ENCODE data around the gene SORCS2.

Gene SORCS2

DNA sequence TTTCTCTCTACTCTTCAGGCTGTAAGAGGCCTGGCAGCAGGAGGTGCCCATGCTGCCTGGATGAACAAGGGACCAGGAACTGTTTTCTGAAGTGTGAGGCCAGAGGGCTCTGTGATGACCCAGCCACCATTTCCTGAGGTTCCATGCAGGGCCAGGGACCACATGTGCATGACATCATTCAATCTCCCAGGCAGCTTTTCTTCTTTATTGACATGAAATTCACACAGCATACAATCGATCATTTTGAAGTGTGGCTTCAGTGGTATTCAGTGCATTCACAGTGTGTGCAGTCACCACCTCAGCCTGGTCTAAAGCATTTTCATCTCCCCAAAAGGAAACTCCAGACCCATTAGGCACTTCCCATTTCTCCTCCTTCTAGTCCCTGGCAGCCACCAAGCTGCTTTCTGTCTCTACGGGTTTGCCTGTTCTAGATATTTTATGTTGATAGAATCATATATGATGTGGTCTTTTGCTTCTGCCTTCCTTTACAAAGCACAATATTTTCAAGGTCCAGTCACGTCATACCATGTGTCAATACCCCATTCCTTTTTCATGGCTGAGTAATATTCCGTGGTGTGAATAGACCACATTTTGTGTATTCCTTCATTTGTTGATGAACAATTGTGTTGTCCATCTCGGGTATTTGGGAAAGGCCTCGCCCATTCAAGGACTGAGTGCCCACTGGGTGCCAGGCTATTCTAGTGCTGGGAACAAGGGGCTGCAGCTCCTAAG is 149.3 kb downstream of the SORCS2 start:
- no peak for DNase-seq

DNA sequence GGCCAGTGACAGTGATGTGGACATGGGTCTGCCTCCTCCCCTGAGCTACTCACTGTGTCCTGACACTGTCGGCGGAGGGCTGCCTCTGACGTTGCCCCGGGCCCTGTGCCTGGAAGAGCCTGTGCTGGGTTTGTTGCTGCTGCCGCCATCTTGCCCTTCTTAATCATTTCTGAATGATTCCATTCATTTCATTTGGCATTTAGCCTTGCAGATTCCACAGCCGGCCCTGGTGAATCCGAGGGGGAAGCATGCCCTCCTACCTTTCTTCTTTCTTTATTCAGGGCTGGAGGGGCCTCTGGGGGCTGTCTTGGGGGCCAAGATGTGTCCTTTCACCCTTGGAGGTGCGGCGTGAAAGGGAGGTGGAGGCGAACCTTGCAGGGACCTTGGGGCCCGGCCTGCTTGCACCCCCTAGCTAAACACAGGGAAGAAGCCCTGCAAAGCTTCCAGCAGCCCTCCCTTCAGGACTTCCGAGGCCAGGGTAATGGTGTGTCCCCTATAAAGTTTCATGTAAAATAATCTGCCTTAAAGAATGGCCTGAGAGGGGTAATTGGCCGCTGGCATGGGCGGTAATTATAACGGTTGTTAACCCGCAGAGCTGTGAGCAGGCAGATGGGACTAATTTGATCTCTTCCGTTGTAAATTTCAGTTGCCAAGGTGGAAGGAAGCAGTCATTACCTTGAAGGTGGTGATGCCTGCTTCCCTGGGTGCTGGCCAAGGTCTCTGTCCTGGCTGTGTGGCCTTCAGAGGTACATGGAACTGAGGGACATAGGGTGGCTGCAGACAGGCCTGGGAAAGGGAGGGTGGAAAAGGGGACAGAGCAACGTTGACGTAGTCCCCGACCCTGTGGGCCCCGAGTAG is 150.1 kb downstream of the SORCS2 start:
- DNase-seq = no peak

DNA sequence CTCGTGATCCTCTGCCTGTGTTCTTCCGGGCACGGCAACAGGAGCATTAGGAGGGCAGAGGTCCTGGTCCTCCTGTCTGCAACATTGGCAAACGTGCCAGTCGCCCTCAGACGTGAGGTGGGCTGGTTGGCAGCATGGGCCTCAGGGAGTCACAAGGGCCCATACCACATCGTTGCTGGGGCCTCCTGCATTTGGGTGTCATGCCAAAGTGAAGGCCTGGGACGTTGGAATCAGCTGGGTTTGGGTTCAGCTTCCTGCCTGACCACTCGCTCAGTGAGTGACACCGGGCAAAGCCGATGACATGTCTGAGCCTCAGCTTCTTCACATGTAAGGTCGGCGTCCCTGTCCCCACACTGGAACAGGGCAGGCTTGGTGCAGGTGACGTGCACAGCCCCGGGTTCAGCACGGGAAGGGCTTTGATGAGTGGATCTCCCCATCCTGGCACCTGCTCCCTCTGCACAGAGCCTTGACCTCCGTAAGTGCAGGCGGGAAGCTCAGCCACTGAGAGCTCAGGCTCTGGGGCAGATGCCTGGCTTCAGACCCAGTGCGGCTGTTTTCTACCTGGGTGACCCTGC is 150.8 kb downstream of the SORCS2 start:
- no peak for DNase-seq

DNA sequence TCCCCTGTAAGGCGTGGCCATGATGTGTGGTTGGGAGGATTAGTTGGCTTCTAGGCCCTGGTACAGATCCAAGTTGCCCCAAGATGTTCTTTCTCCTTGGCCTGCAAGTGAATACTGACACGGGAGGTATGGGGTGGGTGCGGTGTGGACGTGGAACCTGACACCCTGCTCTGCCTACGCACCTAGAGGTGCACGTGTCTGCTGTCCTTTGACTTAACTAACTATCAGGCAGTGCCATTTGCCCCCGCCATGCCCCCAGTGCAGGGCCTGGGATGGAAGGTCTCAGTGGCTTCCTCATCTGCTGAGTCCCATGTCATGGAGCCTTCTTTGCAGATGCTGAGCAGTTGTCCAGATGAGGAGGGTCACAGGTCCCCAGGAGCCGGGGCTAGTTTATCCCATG is 151.6 kb downstream of the SORCS2 start:
- no peak for DNase-seq

DNA sequence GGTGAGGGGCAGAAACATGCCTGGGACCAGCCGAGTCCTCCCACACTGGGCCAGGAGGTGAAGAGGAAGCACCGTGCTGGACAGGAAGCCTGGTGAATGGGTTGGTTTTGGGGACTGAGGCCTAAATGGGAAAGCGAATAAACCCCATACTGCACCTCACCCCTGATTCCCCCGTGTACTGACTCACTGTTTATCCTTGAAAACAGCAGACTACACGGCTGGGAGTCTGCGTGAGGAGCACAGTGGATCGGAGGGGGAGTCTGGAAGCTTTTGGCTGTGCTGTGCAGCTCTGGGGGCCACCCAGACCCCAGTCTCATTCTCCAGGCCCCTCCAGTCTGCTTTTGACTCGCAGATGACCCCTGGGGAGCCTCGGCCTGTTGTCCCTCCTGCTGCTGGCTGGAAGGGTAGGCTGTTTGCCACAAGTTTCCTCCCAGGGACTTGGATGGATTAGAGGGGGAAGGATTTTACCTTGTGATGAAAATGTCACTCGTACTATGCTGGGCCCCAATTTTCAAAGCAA is 152.4 kb downstream of the SORCS2 start:
- no peak for DNase-seq

DNA sequence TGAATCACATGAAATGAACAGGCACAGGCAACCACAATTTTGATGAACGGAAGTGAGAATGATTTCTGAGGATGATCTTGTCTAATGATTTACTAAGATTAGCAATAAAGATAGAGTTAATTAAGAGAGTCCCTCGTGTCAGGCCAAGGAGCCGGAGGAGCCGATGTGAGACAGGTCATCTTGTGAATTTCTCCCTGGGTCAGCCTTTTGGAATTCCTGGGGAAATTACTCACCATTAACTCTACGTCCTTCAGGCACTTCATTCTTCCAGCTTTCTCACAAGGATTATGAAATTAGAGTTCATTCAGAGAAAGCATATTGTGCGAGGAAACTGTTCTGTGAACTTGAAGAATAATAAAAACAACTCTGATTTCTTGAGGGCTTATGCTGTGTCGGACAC is 155.6 kb downstream of the SORCS2 start:
- DNase-seq = no peak

DNA sequence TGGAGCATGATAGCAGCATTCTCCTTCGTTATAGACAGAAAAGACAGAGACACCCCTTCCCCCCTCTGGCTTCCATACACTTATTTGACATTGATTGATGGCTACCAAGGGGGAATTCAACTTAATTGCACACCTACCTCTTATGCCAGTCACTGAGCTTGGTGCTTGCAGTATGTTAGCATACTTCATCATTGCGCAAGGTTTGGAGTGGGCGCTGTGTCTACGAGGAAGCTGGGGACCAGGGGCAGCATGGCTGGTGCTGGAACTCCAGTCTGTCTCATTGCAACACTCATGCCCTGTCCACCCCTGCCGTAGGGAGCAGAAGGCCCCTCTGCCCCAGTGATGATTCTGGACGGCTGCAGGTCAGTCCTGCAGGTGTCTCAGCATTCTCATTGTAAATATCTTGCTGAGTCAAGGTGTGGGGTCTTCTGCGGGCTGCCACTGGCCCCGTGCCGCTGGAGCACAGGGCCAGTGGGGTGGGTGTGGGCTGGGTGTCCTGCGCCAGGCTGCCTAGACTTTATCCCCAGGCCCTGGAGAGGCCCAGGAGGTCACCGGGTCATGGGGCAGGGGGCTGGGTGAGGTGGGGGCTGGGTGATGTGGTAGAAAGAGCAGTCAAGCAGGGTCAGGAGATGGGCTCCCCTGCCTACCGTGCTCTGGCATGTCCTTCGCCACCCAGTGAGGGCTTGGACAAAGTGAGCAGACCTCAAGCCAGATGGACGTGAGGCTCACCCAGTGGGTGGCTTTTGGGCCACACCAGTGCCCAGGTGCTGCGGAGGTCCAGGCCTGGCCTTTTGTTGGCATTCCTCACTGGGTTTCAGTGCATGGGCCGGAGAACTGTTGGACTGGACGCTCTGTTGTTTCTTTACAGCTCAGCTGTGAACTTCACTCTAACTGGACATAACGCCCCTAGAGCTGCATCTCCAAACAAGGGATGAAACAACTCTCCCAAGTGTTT is 156.9 kb downstream of the SORCS2 start:
- DNase-seq = no peak

DNA sequence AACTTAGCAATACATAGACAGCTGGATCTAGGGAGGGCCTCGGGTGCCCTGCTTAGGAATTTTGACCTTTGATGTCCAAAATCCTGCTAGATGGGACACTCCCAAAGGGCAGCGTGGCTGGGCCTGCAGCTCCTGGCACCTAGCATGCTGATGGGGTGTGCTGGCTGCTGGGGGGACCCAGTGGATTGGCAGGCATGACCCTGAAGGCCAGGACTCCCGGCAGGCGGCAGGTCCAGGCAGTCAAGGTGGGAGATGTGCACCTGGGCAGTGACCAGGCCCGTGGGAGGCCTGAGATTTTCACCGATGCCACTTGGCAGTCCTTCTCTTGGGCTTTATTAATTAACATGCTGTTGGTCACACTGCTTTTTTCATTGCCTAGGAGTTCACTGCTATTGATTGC is 158.1 kb downstream of the SORCS2 start:
- no peak for DNase-seq

DNA sequence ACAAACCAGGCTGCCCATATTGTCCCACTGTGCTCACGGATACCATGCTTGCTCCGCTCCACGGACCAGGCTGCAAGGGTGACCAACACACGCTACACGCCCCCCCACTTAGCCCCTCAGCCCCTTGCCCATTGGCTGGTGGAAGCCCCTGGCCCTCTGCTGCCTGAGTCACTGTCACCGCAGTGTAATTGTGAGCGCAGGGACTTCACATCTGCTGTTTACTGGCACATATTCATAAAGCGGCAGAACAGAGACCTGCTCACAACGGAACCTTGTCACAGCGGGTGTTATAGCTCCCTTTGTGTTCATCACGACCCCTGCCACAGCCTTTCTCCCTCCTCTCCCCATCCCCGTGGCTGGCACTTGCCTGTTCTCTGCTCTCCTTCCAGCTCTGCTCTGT is 158.7 kb downstream of the SORCS2 start:
- DNase-seq = no peak

DNA sequence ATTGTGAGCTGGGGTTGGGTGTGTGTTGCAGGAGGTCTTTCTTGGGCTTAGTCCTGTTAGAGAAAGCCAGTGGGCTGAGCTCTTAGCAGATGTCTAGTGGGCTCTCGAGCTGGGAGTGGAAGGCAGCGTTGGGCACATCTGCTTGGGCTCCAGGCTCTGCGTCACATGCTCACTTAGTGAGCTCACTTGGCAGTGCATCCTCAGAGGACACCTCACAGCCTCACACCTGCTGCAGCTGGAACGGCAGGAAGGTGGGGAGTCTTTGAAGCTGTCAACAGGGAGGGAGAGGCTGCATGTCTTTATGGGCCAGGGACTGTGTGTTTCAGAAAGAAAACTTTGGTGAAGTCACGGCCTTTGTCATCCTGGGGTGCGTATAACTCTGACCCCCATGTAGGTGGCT is 160.1 kb downstream of the SORCS2 start:
- no peak for DNase-seq

DNA sequence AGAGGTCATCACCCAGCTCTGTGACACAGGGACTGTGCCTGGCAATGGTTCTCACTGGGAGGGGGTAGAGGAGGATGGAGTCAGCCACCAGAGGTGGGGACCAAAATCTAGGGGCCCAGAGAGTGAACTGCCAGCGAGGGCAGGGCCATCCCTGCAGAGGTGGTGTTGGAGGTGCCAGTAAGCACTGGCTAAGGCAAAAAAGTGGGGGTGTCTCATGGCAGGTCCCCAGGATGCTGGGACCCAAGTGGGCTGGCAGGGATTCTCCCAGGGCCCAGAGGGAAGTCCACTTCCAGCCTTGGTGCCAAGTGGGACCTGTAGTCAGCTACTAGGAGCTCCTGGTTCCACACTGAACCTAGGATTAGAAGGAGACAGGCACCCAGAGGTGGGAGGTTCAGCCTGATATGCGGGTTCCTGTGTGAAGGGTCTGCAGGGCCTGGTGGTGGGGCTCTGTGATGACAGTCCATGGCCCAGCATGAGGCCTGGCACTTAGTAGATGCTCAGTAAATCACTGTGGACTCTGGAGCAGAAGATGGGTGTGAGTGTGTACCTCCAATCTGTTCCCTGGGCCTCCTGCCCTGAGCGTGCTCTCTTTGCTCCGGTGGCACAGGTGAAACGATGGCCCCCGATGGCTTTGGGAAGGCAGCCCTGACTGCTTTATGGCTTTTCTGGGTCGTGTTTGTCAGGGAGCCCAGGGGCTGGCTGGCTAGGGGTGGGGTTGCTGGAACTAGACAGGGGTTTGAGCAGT is 160.9 kb downstream of the SORCS2 start:
- no peak for DNase-seq

DNA sequence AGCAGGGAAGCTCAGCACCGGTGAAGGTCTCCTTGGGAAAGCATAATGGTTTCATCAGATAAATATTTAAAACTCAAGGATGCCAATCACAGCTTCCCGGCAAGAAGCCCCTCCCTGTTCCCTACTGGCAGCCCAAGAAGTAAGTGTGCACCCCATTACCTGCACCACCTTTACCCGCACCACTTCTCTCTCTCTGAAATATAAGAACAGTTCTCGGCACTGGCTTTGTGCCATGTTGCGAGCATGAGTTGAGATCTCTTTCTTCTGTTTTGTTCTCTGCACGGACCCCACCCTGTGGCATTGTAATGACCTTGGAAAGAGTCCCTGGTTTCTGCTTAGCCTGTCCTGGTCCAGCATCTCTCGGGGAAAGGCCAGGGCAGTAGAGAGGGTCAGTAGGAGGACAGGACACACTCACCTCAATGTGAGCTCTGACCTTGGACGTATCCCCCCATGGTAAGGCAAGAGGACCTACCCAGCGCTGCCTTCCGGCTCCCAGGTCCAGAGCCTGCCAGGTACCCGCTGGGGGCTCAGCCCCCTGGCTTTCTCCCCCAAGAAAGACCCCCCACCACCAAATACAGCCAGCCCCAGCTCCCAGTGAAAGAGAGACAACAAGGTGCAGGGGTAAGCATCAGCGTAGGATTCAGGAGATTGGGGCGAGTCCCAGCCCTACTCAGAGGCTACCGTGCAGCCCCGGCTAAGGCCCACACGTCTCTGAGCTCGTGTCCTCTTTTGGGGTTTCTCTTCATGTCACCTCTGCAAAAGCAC is 161.7 kb downstream of the SORCS2 start:
- DNase-seq = no peak

DNA sequence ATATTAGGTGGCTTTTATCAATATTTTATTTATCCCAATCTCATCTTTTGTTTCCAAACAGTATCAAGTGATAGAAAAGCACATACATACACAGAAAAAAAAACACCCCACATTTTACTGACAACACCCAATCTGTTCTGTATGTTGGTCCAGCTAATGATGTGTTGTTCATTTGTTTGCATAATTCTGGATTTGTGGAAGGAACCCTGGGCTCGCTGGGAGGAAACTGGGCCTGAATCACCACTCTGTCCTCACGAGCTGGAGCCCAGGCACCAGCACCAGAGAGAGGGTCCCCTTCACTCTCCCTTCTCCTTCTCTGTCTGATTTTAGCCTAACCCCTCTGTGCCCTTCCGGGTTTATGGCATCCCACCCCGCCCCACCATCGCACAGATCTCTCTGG is 162.6 kb downstream of the SORCS2 start:
- DNase-seq = no peak

DNA sequence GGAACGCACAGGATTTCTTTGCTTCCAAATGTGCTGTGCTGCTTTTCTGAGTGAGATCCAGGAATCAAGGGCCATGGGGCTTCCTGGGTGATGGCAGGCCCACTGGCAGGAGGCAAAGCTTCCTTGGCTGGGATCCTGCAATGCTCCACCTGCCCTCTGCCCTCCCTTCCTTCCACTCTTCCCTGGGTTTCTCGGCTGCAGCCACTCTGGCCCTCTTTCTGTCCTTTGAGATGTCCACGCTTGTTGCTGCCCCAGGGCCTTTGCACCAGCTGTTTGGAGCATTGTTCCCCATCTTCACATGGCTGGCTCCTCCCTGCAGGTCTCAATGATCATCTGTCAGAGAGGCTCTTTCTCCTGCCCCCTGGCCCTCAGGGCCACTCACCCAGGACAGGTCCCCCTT is 163.5 kb downstream of the SORCS2 start:
- no peak for DNase-seq

DNA sequence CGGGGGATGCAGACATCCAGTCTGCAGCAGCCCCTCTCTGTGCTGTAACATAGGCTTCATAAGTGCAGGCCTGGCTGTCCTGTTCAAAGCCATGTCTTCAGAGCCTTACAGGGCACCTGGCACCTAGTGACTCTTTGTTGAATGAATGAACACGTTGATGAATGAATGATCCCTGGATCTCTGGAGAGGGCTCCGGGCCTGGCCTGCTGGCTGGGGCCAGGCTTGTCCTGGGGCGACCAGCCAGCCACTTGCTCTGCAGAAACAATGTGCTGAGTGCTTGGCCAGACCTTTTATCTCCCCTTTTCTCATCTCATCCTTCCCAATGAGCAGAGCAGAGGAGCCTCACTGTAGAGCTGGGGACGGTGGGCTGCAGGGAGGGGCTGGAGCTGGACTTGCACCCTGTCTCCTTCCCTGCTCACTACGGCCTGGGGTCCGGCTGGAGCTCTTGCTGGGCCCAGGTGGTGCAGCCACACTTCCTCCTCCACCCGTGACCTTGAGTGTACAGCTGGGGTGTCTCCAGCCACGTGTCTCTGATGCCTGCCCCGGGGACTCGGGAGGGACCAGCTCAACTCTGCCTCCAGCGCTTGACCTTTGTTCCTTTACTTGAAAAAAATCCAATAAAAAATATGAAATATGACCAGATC is 164.5 kb downstream of the SORCS2 start:
- no peak for DNase-seq

DNA sequence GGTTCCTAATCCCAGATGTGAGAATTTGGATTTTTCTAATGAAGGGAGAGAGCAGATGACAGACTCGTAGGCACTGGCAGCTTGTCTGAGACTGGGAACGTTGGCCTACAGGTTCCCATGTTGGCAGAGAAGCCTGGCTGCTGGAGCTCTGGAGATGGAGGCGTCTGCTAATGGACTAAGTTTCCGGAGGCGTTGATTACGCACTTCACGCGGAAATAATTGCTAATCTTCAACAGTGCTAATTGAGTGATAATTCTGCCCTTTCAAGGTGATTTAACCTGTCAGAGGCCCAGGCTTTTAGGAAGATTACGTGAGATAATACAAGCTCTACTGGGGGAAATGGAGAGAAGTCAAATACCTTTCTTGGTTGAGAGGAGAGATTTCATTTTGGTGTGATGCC is 165.0 kb downstream of the SORCS2 start:
- DNase-seq = no peak

DNA sequence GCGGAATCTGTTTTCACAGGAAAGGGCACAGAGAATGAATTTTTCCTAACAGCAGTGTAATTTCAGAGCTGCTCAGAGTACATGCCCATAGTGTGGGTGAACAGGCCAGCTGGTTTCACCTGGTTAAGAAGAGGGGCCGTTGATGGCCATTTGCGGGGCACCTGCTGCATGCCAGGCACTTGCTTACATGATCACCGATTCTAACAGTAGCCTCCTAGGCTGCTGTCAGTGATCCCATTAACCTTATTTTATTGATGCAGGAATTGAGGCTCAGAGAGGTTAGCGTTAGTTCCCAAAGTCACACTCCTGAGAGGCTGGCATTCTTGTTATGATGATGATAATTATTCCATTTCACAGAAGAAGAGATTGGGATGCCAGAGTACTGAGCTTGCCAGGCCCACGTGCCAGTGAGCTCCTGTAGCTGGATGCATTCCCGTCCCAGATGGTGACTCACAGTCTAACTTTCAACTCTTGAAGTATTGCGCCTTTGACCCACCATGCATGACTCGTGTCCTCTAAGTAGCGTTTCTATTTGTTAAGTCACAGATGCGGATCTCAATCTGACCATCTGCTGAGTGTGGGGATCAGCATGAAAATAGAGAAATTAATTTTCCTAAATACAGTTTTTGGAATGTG is 165.9 kb downstream of the SORCS2 start:
- DNase-seq = no peak

DNA sequence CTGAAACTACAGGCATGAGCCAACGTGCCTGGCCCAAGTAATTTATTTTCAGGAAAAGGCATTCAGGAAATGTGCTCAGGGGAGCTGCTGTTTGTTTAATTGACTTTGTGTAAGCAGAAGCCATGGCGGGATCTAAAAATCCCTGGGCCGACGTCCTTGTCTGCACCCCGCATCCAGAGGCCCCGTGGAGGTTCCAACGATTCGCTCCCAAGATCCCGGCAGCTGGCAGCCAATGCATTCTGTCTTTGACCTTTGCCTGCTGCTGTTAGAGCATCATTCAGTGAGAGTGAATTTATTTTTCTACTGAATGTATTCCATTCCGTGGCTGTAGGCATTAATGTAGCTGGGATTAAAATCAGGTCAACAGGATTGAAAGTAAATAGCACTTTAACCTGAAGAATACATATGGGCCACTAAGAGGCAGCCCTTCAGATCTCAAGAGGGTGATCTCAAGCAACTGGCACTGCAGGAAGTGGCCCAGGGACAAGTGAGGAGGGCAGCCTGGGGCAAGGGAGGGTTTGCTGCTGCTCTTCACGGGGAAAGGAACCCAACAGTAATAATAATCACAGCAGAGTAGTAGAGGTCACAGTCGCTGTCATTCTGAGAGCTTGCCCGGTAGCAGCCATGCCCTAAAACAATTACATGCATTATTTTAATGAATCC is 167.2 kb downstream of the SORCS2 start:
- no peak for DNase-seq

DNA sequence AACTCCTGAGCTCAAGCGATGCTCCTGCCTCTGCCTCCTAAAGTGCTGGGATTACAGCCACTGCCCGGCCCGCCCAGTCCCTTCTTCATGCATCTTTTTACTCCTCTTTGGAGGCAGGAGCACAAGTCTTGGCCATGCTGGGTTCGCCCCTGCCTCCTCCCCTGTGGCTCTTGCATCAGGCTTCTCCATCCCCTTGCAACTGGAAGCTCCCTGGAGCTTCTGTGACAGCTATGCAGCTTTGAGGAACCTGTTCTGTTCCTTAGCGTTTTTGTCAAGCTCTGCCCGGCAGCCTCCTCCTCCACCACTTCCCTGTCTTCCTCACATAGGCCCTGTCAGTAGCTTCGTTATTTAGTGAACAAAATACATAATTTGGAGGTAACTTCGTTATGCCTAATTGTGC is 168.5 kb downstream of the SORCS2 start:
- no peak for DNase-seq
